SK-N-MC (cell line): Measurements from ENCODE around the gene CACNG8.

Source experiments
- EZH2 ChIP-seq: fragments of 200-600 bp; sonication (generic); IDR thresholded peaks from one replicate; pipeline ENCODE4 v1.6.1; 2017; ENCODE audit warnings: antibody characterized with exemption
- FOXP2 ChIP-seq: optimal IDR thresholded peaks from 2 replicates; pipeline ENCODE3; 2011; ENCODE audit warnings: mild to moderate bottlenecking, moderate library complexity; ENCODE audit not compliant: insufficient read depth; ENCODE audit errors: extremely low read length, control extremely low read depth
- POLR2AphosphoS5 ChIP-seq: IDR thresholded peaks from 2 replicates; pipeline ENCODE4 v1.6.1; 2012; ENCODE audit warnings: mild to moderate bottlenecking, low read depth, low read length, borderline replicate concordance

DNA sequence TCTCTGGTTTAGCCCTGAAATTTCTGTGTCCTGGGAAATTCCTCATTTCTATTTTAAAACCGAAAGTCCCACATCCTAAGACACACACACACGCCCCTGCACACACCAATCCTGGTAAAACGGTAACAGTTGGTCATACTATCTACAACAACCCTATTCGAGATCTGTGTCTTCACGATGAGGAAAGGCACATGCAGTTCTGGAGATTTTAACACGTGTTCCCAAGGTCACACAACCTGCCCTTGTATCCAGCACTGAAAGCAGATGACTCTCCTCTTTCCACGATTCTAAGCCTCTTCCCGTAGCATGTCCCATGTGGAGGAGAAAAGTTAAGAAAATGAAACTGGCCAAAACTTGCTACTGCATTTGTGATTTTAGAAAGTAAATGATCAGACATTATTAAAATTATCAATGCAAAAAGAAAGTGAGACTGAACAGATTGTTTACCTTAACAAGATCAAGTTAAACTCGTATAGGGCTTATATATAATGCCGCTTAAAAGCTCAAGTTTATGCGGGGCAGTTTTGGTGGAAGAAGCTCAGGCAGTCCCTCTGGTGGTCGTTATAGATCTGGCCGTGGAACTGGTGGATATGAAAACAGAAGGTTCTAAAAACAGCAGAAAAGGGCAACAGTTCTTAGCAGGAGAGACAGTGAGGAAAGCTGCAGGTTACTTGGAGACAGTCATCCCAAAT, 68.3 kb downstream of the CACNG8 start:
- no peak for TF ChIP-seq EZH2
- TF ChIP-seq POLR2AphosphoS5: no peak
- TF ChIP-seq FOXP2: no peak
